CD4-positive, alpha-beta T cell (primary cell): ENCODE data around the gene PRCP. TPM values are rescaled to one million over a fixed set of nuclear protein-coding genes. Genes with fewer than 3 reads are reported as not detected.

Source experiments
- ATAC-seq: fragments of 200-7000 bp; cut with Tn5 transposase; one replicate; pipeline ENCODE4 v1.10.0; 2022; ENCODE audit warnings: mild to moderate bottlenecking; ENCODE audit not compliant: poor library complexity
- CTCF ChIA-PET: fragments of 350-600 bp; sonication (Branson Sonifier 250); formaldehyde crosslinking; loops from one replicate; lab custom pipeline; 2021; ENCODE audit warnings: antibody characterized with exemption, inconsistent platforms; lab: Charles Lee
- POLR2A ChIA-PET: fragments of 350-600 bp; sonication (Branson Sonifier 250); formaldehyde crosslinking; loops from one replicate; lab custom pipeline; 2021; ENCODE audit warnings: antibody characterized with exemption, inconsistent platforms; lab: Charles Lee
- DNase-seq, 14 experiments: peaks; one replicate each; pipeline ENCODE4 v3.0.0-alpha.2; 2013 to 2020; ENCODE audit warnings: mixed read lengths in 2 of 14
- H3K27ac ChIP-seq, 2 donors: one replicate each; pipeline versions ENCODE4 v1.5.1 to v1.7.0; 2013; ENCODE audit warnings: low read length in 2 of 2, low read depth in 1 of 2, mild to moderate bottlenecking in 1 of 2
- H3K27me3 ChIP-seq, 2 experiments: 1 replicate in 1 of 2; 2 replicates in 1 of 2; pipeline versions ENCODE4 v1.6.1 to v1.7.0; 2013; ENCODE audit warnings: low read length in 2 of 2, control low read depth in 1 of 2, mild to moderate bottlenecking in 1 of 2, moderate library complexity in 1 of 2; ENCODE audit not compliant: insufficient read depth in 2 of 2, control insufficient read depth in 1 of 2
- H3K36me3 ChIP-seq: one replicate; pipeline ENCODE4 v1.6.1; 2013; ENCODE audit warnings: low read length, control low read depth; ENCODE audit not compliant: insufficient read depth
- H3K4me1 ChIP-seq: one replicate; pipeline ENCODE4 v1.6.1; 2013; ENCODE audit warnings: low read length, control low read depth; ENCODE audit not compliant: insufficient read depth
- H3K4me3 ChIP-seq: one replicate; pipeline ENCODE4 v1.5.1; 2013; ENCODE audit warnings: mild to moderate bottlenecking, low read length, moderate library complexity
- H3K9me3 ChIP-seq, 2 experiments: 1 replicate in 1 of 2; 2 replicates in 1 of 2; pipeline versions ENCODE4 v1.6.1 to v1.7.0; 2013; ENCODE audit warnings: low read length in 2 of 2, mild to moderate bottlenecking in 2 of 2, control low read depth in 1 of 2, moderate library complexity in 1 of 2; ENCODE audit not compliant: control insufficient read depth in 1 of 2, insufficient read depth in 1 of 2
- H3K27ac Mint-ChIP-seq: one replicate; pipeline ENCODE4 v1.8.0; 2020; ENCODE audit warnings: mixed read lengths
- H3K27me3 Mint-ChIP-seq: one replicate; pipeline ENCODE4 v1.8.0; 2021; ENCODE audit warnings: mixed read lengths
- H3K36me3 Mint-ChIP-seq: one replicate; pipeline ENCODE4 v1.8.0; 2021; ENCODE audit warnings: low read depth, mixed read lengths
- H3K4me1 Mint-ChIP-seq: one replicate; pipeline ENCODE4 v1.8.0; 2021; ENCODE audit warnings: low read depth, mixed read lengths
- H3K4me3 Mint-ChIP-seq: one replicate; pipeline ENCODE4 v1.8.0; 2020; ENCODE audit warnings: mild to moderate bottlenecking, mixed read lengths
- H3K9me3 Mint-ChIP-seq: one replicate; pipeline ENCODE4 v1.8.0; 2020; ENCODE audit warnings: mixed read lengths
- CTCF ChIP-seq: fragments of 200-600 bp; IDR thresholded peaks from one replicate; pipeline ENCODE4 v1.8.0; 2022; ENCODE audit warnings: antibody characterized with exemption, mild to moderate bottlenecking
- intact Hi-C, 2 experiments: fragments of 100-400 bp; cut with DNase I in 1 of 2; cut with micrococcal nuclease in 1 of 2; formaldehyde crosslinking; loops; one replicate each; pipeline versions ENCODE4 v1.15.1 to v1.9.0; 2023 to 2025; cut with DNase I, micrococcal nuclease
- total RNA-seq, 174 experiments: library from RNA in 2 of 174; stranded (reverse) in 2 of 174; gene quantifications; one replicate each; pipeline ENCODE4 v1.2.3 and lab custom pipeline; 2021 to 2026

The PRCP gene
- total RNA-seq, 2 experiments from 2014 or later = 13.7 to 16.0 TPM

DNA sequence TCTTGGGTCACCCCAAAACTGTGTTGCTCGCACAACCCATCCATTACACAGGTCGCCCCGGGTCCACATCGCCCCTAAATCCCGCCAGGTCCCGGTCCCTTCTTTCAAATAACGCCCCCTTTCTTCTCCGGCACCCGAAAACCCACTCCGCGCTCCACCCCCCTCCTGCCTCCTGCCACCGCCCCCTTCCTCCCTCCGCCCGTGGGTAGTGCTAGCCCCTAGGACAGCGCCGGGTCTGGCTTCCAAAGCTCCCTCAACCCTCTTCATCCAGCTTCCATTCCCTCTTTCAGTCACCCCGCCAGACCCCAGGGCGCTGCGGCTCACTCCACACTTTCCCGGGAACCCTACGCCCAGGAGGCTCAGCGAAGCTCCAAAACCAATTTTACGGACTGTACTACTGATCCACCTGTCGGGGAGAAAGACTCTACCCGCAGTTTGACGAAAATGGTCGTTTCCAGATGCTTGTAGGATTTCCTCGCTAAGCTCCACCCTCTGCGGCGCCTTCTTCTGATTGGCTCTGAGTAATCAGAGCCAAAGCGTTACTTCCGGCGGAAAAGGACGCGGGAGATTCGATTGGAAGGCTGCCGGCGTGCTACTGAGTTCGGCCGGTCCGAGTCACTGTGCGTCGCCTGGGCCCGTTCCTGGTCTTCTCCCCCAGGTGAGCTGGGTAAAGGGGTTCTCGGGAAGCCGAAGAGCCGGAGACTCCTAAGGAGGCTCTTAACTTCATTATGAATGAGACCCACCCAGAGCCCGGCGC is 1.1 kb upstream of the PRCP start, which contains the start of gene DDIAS:
DDIAS (plus strand) TSS at position 572 of the 757 bp plus-strand sequence. CDS start 13,003 bp downstream, outside the sequence.
- H3K36me3 ChIP-seq = no peaks in the 10 kb centered on the region
- ChIA-PET CTCF (interaction anchor here (0.6 to 1.8 kb wide), 9 partner anchors 26 to 384 kb away, joined by 3 to 9 read pairs (median 5); partner anchors contain the start of gene CCDC90B), POLR2A (interaction anchor here (0.6 to 4.0 kb wide), 39 partner anchors 10 to 384 kb away, joined by 3 to 208 read pairs (median 4); partner anchors contain the start of genes ANKRD42, CCDC90B, FAM181B and PCF11)
- H3K4me1 ChIP-seq = peaks cover 35% of the 10 kb centered on the region
- H3K4me1 Mint-ChIP-seq = peaks cover 39% of the 10 kb centered on the region
- peak within 1 kb of the TSS; percentile 99 for H3K4me3 Mint-ChIP-seq
- no peaks in the 10 kb centered on the region for H3K9me3 ChIP-seq
- peak within 1 kb of the TSS; percentile 97 for H3K27ac Mint-ChIP-seq
- intact Hi-C loops = loop anchor here (1.0 to 2.0 kb wide), 6 partner anchors 19 to 384 kb away; partner anchors contain the start of genes ANKRD42 (in 1 of the 2) and PCF11 (in 1 of the 2)
- H3K27me3 Mint-ChIP-seq = no peaks in the 10 kb centered on the region
- no peaks in the 10 kb centered on the region for H3K9me3 Mint-ChIP-seq
- DNase-seq = peak; percentile 87 to 98 (median 92)
- no peaks in the 10 kb centered on the region for H3K27me3 ChIP-seq
- peak; percentile 67 for ATAC-seq
- peak within 1 kb of the TSS; percentile 74 for H3K4me3 ChIP-seq
- H3K36me3 Mint-ChIP-seq = peaks cover 12% of the 10 kb centered on the region
- no peak for TF ChIP-seq CTCF
- peak within 1 kb of the TSS; percentile 94 to 98 for H3K27ac ChIP-seq

DNA sequence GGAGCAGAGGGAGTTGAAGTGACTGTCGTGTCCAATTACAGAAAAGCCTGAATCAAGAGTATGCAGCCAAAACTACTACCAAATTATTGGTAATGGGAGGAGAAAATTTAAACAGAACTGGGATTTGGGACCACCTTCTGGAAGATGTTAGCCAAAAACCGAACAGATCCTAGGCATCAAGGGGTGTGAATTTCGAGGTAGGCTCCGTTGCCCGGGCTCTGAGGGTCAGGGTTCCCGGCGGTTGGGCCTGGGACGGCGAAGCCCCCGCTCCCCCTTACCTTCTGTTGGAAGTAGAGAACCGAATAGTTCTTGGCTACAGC is 313 bp downstream of the PRCP start:
- Mint-ChIP-seq H3K27ac (peak overlapping the region; percentile 97), H3K4me1 (peaks cover 45% of the 10 kb centered on the region), H3K9me3 (no peaks in the 10 kb centered on the region), H3K27me3 (no peaks in the 10 kb centered on the region), H3K36me3 (peaks cover 12% of the 10 kb centered on the region), H3K4me3 (peak overlapping the region; percentile 99)
- Histone ChIP-seq H3K9me3 (no peaks in the 10 kb centered on the region), H3K27ac (peak overlapping the region; percentile 94 to 98), H3K36me3 (no peaks in the 10 kb centered on the region), H3K27me3 (no peaks in the 10 kb centered on the region), H3K4me3 (peak overlapping the region; percentile 74), H3K4me1 (peaks cover 35% of the 10 kb centered on the region)
- no peak for ATAC-seq
- no peak for TF ChIP-seq CTCF
- ChIA-PET POLR2A (interaction anchor here (0.6 to 4.0 kb wide), 29 partner anchors 8 to 1821 kb away, joined by 3 to 208 read pairs (median 5); partner anchors contain the start of genes ANKRD42, CCDC90B, FAM181B and PCF11), CTCF (interaction anchor here (0.6 kb wide), 1 partner anchor 33 kb away, joined by 3 read pairs; no protein-coding TSS in a partner anchor)
- intact Hi-C loops = loop anchor here (1.0 to 2.0 kb wide), 5 partner anchors 33 to 293 kb away; partner anchors contain the start of genes ANKRD42 (in 1 of the 2), PCF11 (in 1 of the 2) and RAB30 (in 1 of the 2)
- no peak for DNase-seq

GRCh38 chr11:82899186-82899820 is 927 bp downstream of the PRCP start:
- peak; percentile 18 for ATAC-seq
- Mint-ChIP-seq H3K36me3 (peaks cover 12% of the 10 kb centered on the region), H3K9me3 (no peaks in the 10 kb centered on the region), H3K27me3 (no peaks in the 10 kb centered on the region), H3K27ac (peak overlapping the region; percentile 97), H3K4me1 (peaks cover 45% of the 10 kb centered on the region), H3K4me3 (peak overlapping the region; percentile 99)
- POLR2A ChIA-PET = interaction anchor here (0.9 to 4.0 kb wide), 10 partner anchors 13 to 386 kb away, joined by 3 to 208 read pairs (median 18); partner anchors contain the start of genes ANKRD42, CCDC90B, FAM181B and PCF11
- Histone ChIP-seq H3K4me3 (peak overlapping the region; percentile 74), H3K27me3 (no peaks in the 10 kb centered on the region), H3K27ac (peak overlapping the region in 1 of 2 donors; percentile 98), H3K4me1 (peaks cover 35% of the 10 kb centered on the region), H3K36me3 (no peaks in the 10 kb centered on the region), H3K9me3 (no peaks in the 10 kb centered on the region)
- CTCF ChIA-PET = no interaction called here
- peak in 5 of 14 experiments; percentile 13 to 67 (median 55) for DNase-seq
- TF ChIP-seq CTCF = no peak
- intact Hi-C loops = no loop called here
